ENCODE results near the gene ZNF22. TPM values are rescaled to one million over a fixed set of nuclear protein-coding genes. Genes with fewer than 3 reads are reported as not detected.

The ZNF22 gene
- total RNA-seq, 1 experiment from 2014 or later = 36.9 TPM

DNA sequence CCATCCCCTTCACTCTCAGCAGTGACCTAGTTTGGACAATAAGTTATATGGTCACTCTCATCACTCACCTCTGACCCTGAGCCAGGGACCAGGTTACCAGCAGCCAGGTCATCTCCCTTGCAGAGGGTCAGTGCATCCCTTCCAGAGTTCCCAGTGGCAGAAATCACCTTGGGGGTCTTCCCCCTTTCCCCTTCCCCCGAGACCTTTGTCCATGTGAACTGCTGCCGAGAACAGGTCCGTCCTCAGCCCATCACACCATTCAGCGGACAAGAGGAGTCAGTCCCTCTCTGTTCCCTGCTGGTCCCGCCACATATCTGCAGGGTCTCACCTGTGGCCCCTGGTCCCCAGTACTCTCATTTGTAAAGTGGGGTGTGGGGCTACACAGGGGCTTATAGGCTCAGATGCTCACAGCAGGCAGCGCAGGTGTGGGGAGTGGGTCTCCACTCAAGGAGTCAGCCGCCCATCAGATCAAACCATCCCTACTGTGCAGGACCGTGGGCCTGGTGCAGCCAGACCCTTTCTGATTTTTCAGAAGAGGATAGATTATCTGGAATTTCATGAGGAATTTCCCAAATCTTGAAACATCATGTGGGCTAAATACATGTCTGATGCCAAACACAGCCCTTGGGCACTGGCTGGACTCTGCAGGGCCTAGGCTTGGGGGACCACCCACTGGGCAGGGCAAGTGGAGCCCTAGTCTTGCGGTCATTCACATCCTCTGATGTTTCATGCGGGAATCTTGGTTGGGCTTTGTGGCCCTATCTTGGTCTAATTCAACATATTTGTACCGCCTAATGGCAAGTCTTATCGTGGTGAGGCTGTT, 28.6 kb upstream of the ZNF22 start:
- no peaks in the 10 kb centered on the region for H3K79me1 ChIP-seq (ENCODE audit: insufficient read depth, low read depth, low read length, poor library complexity, severe bottlenecking)
- H2BK15ac ChIP-seq (ENCODE audit: low read depth, low read length) = no peak overlapping the region
- no peak overlapping the region for H2AK5ac ChIP-seq (ENCODE audit: insufficient read length, low read length)
- no peak overlapping the region for H2BK120ac ChIP-seq (ENCODE audit: low read depth, low read length, poor library complexity, severe bottlenecking)
- no peak overlapping the region for H3K18ac ChIP-seq (ENCODE audit: insufficient read length, low read depth, low read length)
- no CpG with 5 or more reads among the region's 12 CpGs for WGBS (ENCODE audit: extremely low coverage, insufficient read length, low lambda C conversion rate)
- H3K27me3 Mint-ChIP-seq (ENCODE audit: low read depth) = peaks cover 3% of the 10 kb centered on the region; the same call in 1 of the 2 replicates
- no peak overlapping the region for H2BK12ac ChIP-seq (ENCODE audit: insufficient read length, low read depth, low read length)
- no peak overlapping the region for H2BK20ac ChIP-seq (ENCODE audit: low read depth, low read length, poor library complexity, severe bottlenecking)
- H3K4me1 ChIP-seq (ENCODE audit: insufficient read depth, low read length) = peaks cover 10% of the 10 kb centered on the region
- no peaks in the 10 kb centered on the region for H4K20me1 ChIP-seq (ENCODE audit: control insufficient read depth, insufficient read depth, insufficient read length)
- peaks cover 5 to 27% (median 16%) of the 10 kb centered on the region in 3 experiments; a peak in 5 of 7 replicates for H3K36me3 Mint-ChIP-seq (ENCODE audit: insufficient read depth in 1 of 3, low read depth in 3 of 3)
- no peaks in the 10 kb centered on the region for H3K79me2 ChIP-seq (ENCODE audit: insufficient read depth, low read length)
- no peak overlapping the region for H3K4me2 ChIP-seq (ENCODE audit: insufficient read depth, insufficient read length, low read length)
- H3T11ph ChIP-seq (ENCODE audit: low read length) = no peak overlapping the region
- no peak overlapping the region for H2BK5ac ChIP-seq (ENCODE audit: insufficient read length, low read length)
- H3K9me3 ChIP-seq (ENCODE audit: control insufficient read depth, low read depth, low read length) = no peaks in the 10 kb centered on the region
- H2AFZ ChIP-seq (ENCODE audit: low read length) = no peak overlapping the region
- no peak for DNase-seq
- no peak overlapping the region for H3K9ac ChIP-seq (ENCODE audit: extremely low read depth, insufficient read length, low read length)
- TF ChIP-seq, protein P1, sequence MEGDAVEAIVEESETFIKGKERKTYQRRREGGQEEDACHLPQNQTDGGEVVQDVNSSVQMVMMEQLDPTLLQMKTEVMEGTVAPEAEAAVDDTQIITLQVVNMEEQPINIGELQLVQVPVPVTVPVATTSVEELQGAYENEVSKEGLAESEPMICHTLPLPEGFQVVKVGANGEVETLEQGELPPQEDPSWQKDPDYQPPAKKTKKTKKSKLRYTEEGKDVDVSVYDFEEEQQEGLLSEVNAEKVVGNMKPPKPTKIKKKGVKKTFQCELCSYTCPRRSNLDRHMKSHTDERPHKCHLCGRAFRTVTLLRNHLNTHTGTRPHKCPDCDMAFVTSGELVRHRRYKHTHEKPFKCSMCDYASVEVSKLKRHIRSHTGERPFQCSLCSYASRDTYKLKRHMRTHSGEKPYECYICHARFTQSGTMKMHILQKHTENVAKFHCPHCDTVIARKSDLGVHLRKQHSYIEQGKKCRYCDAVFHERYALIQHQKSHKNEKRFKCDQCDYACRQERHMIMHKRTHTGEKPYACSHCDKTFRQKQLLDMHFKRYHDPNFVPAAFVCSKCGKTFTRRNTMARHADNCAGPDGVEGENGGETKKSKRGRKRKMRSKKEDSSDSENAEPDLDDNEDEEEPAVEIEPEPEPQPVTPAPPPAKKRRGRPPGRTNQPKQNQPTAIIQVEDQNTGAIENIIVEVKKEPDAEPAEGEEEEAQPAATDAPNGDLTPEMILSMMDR (conservative IDR thresholded peaks at IDR 0.05) = no peak
- no peak overlapping the region for H3K4me3 Mint-ChIP-seq
- no peaks in the 10 kb centered on the region for H3K27me3 ChIP-seq (ENCODE audit: insufficient read depth, low read length)
- H3K23ac ChIP-seq (ENCODE audit: insufficient read length, low read depth, low read length) = no peak overlapping the region
- H3K4ac ChIP-seq (ENCODE audit: low read depth, low read length) = no peak overlapping the region
- no peak overlapping the region for H3K56ac ChIP-seq (ENCODE audit: insufficient read length, low read depth, low read length)
- no peak overlapping the region for H3K27ac ChIP-seq (ENCODE audit: insufficient read length, low read depth, low read length)
- no peak overlapping the region for H4K5ac ChIP-seq (ENCODE audit: insufficient read length, low read depth, low read length)
- H3K23me2 ChIP-seq (ENCODE audit: insufficient read length, low read depth, low read length, poor library complexity, severe bottlenecking) = peaks cover 4% of the 10 kb centered on the region
- H4K8ac ChIP-seq (replicated peaks; ENCODE audit: insufficient read length, low read depth, low read length) = no peak overlapping the region
- peaks cover 47% of the 10 kb centered on the region in 2 experiments for H3K4me1 Mint-ChIP-seq
- H3K27ac Mint-ChIP-seq = peak overlapping the region in 2 of 3 experiments; percentile 44 to 46; a peak in 3 of 7 replicates
- H3K14ac ChIP-seq (ENCODE audit: insufficient read depth, low read length) = no peak overlapping the region
- no peak overlapping the region for H4K91ac ChIP-seq (ENCODE audit: insufficient read length, low read depth, low read length)
- no peaks in the 10 kb centered on the region; a peak in 1 of 5 replicates for H3K9me3 Mint-ChIP-seq

All from H9 (cell line).